Measurements from ENCODE around the gene PHLDB1.
"Not testable (repeated sequence)": the region's sequence is repeated elsewhere in the genome, so short reads cannot be mapped to it uniquely, and the experiment has no call there.

The PHLDB1 gene

GRCh38 chr11:118660681-118661424 is 53.4 kb downstream of the PHLDB1 start:
- no peak for DNase-seq

- no peak for DNase-seq
These were observed 54.2 kb downstream of the PHLDB1 start for GRCh38 chr11:118661425-118662301.

- no peak for DNase-seq
These were observed 55.2 kb downstream of the PHLDB1 start for GRCh38 chr11:118662401-118663271.

- DNase-seq, result no peak
These were observed 56.0 kb downstream of the PHLDB1 start for GRCh38 chr11:118663381-118663780.

GRCh38 chr11:118663902-118664301 is 56.5 kb downstream of the PHLDB1 start:
- DNase-seq, result no peak

GRCh38 chr11:118666371-118666770 is 59.0 kb downstream of the PHLDB1 start:
- DNase-seq, result no peak

GRCh38 chr11:118670063-118670462 is 62.6 kb downstream of the PHLDB1 start:
- no peak for DNase-seq

GRCh38 chr11:118671254-118671653 is 63.8 kb downstream of the PHLDB1 start:
- DNase-seq, result no peak

- DNase-seq, result no peak
These were observed 65.4 kb downstream of the PHLDB1 start for GRCh38 chr11:118672846-118673245.

GRCh38 chr11:118673361-118674081 is 66.1 kb downstream of the PHLDB1 start:
- no peak for DNase-seq

- no peak for DNase-seq
These were observed 66.6 kb downstream of the PHLDB1 start for GRCh38 chr11:118674082-118674435.

GRCh38 chr11:118677977-118678376 is 70.6 kb downstream of the PHLDB1 start:
- no peak for DNase-seq

- not testable (repeated sequence) for DNase-seq
These were observed 71.5 kb downstream of the PHLDB1 start for GRCh38 chr11:118678908-118679307.

- DNase-seq, result no peak
These were observed 72.1 kb downstream of the PHLDB1 start, which contains the start of gene TREH for GRCh38 chr11:118679483-118679882. Gene TREH (minus strand): TSS chr11:118679650. CDS start chr11:118679627, 23 bp downstream.

GRCh38 chr11:118682372-118682771 is 75.0 kb downstream of the PHLDB1 start:
- no peak for DNase-seq

- not testable (repeated sequence) for DNase-seq
These were observed 75.5 kb downstream of the PHLDB1 start for GRCh38 chr11:118682939-118683338.

- DNase-seq, result no peak
These were observed 76.8 kb downstream of the PHLDB1 start for GRCh38 chr11:118684187-118684586.

- no peak for DNase-seq
These were observed 80.5 kb downstream of the PHLDB1 start for GRCh38 chr11:118687906-118688305.

GRCh38 chr11:118688339-118688738 is 80.9 kb downstream of the PHLDB1 start:
- DNase-seq, result not testable (repeated sequence)

GRCh38 chr11:118688851-118689502 is 81.6 kb downstream of the PHLDB1 start:
- no peak for DNase-seq

- DNase-seq, result no peak
These were observed 82.1 kb downstream of the PHLDB1 start for GRCh38 chr11:118689503-118689851.
